K562 (cell line): ENCODE data around the gene PIK3R6. TPM values are rescaled to one million over a fixed set of nuclear protein-coding genes. Genes with fewer than 3 reads are reported as not detected.

Experiments
- ATAC-seq: fragments of 200-7000 bp; cut with Tn5 transposase; 3 replicates; pipeline ENCODE4 v1.9.1; 2020; ENCODE audit warnings: moderate library complexity
- BruUV-seq: library from RNA; stranded (reverse); fragments of 400-500 nt; replicated peaks from 2 replicates; lab custom pipeline; 2021; lab: Mats Ljungman, UMichigan
- CTCF ChIA-PET: fragments of 300-600 bp; formaldehyde crosslinking; extraction: SDS; loops from one replicate; lab custom pipeline; 2021; ENCODE audit warnings: low intra/inter-chr PET ratio; lab: Yijun Ruan, JAX
- POLR2A ChIA-PET: fragments of 300-600, 350-650 bp; sonication (Branson Sonifier 250); formaldehyde crosslinking; extraction: SDS; loops from one replicate; lab custom pipeline; 2021; ENCODE audit warnings: antibody characterized with exemption, inconsistent platforms; lab: Yijun Ruan, JAX
- DNase-seq, 4 experiments: peaks; one replicate each; pipeline versions ENCODE4 v3.0.0 to v3.0.0-alpha.2; 2011 to 2018; ENCODE audit warnings: low spot score in 3 of 4, mixed read lengths in 3 of 4; ENCODE audit errors: extremely low read depth in 1 of 4
- FAIRE-seq: peaks from 2 replicates; lab custom pipeline; 2011; peaks lifted over from hg19 to GRCh38; lab: Jason Lieb, UNC
- H2AFZ ChIP-seq: 2 replicates; pipeline ENCODE4 v1.6.0; 2011; ENCODE audit warnings: low read depth, low read length, control low read depth, inconsistent platforms
- H3K27ac ChIP-seq: fragments of 200-600 bp; 3 replicates; pipeline ENCODE4 v1.8.0; 2011; ENCODE audit warnings: low read depth, mild to moderate bottlenecking, control low read depth, inconsistent platforms, low read length, moderate library complexity, mixed read lengths; ENCODE audit errors: extremely low read depth
- H3K27me3 ChIP-seq, 2 experiments: fragments of 300-600 bp in 1 of 2; 2 replicates in 1 of 2; 3 replicates in 1 of 2; pipeline versions ENCODE4 v1.6.0 to v1.8.0; 2011; ENCODE audit warnings: inconsistent platforms in 2 of 2, low read length in 2 of 2, mild to moderate bottlenecking in 1 of 2, mixed read lengths in 1 of 2, moderate library complexity in 1 of 2; ENCODE audit not compliant: control insufficient read depth in 2 of 2, insufficient read depth in 2 of 2
- H3K36me3 ChIP-seq: fragments of 300-600 bp; 3 replicates; pipeline ENCODE4 v1.8.0; 2011; ENCODE audit warnings: mild to moderate bottlenecking, low read length, inconsistent platforms; ENCODE audit not compliant: control insufficient read depth, insufficient read depth
- H3K4me1 ChIP-seq, 2 experiments: fragments of 200-600 bp in 1 of 2; replicated peaks in 1 of 2; 2 replicates in 1 of 2; 3 replicates in 1 of 2; pipeline versions ENCODE4 v1.5.1 to v1.8.0; 2011; ENCODE audit warnings: inconsistent platforms in 2 of 2, low read length in 2 of 2, mild to moderate bottlenecking in 1 of 2, mixed read lengths in 1 of 2, moderate library complexity in 1 of 2; ENCODE audit not compliant: control insufficient read depth in 2 of 2, insufficient read depth in 2 of 2
- H3K4me2 ChIP-seq: 2 replicates; pipeline ENCODE4 v1.6.1; 2011; ENCODE audit warnings: low read length, control low read depth, inconsistent platforms, mixed read lengths; ENCODE audit not compliant: insufficient read depth
- H3K4me3 ChIP-seq: fragments of 200-600 bp; sonication (generic), shearing (Covaris generic); 2 replicates; pipeline ENCODE4 v1.5.1; 2016; ENCODE audit warnings: control low read depth, inconsistent platforms
- H3K79me2 ChIP-seq: fragments of 200-600 bp; 3 replicates; pipeline ENCODE4 v1.8.0; 2011; ENCODE audit warnings: low read length, inconsistent platforms; ENCODE audit not compliant: control insufficient read depth, insufficient read depth
- H3K9ac ChIP-seq, 2 experiments: 2 replicates each; pipeline versions ENCODE4 v1.6.0 to v1.6.1; 2011; ENCODE audit warnings: low read depth in 2 of 2, low read length in 2 of 2, control low read depth in 1 of 2, inconsistent platforms in 1 of 2, mild to moderate bottlenecking in 1 of 2, mixed read lengths in 1 of 2; ENCODE audit not compliant: insufficient read depth in 1 of 2
- H3K9me1 ChIP-seq: one replicate; pipeline ENCODE4 v1.6.0; 2011; ENCODE audit warnings: inconsistent platforms, mild to moderate bottlenecking, low read length, moderate library complexity; ENCODE audit not compliant: control insufficient read depth, insufficient read depth
- H3K9me3 ChIP-seq: replicated peaks from 2 replicates; pipeline ENCODE4 v1.5.1; 2011; ENCODE audit warnings: low read depth, low read length, inconsistent platforms; ENCODE audit not compliant: control insufficient read depth, insufficient read depth
- H4K20me1 ChIP-seq: replicated peaks from 2 replicates; pipeline ENCODE4 v1.6.1; 2011; ENCODE audit warnings: low read length, inconsistent platforms, mixed read lengths; ENCODE audit not compliant: control insufficient read depth, insufficient read depth
- BCL6 ChIP-seq: fragments of 250-450 bp; sonication (Bioruptor Pico); IDR thresholded peaks from 2 replicates; pipeline ENCODE4 v1.4.0; 2020
- CBX3 ChIP-seq, 2 experiments: IDR thresholded peaks; 1 replicate in 1 of 2; 2 replicates in 1 of 2; pipeline ENCODE4 v1.6.1; 2012; ENCODE audit warnings: inconsistent platforms in 2 of 2, low read length in 2 of 2, borderline replicate concordance in 1 of 2, control low read depth in 1 of 2
- CTCF ChIP-seq, 3 experiments: IDR thresholded peaks in 2 of 3; conservative IDR thresholded peaks in 1 of 3; 2 replicates each; pipeline ENCODE4 v1.5.1; 2011 to 2012; ENCODE audit warnings: low read length in 3 of 3, mild to moderate bottlenecking in 3 of 3, control low read depth in 2 of 3, improper control_type of control experiment in 1 of 3, inconsistent platforms in 1 of 3, low read depth in 1 of 3, mixed read lengths in 1 of 3, moderate library complexity in 1 of 3; ENCODE audit not compliant: insufficient read depth in 2 of 3
- HES1 ChIP-seq: fragments of 450-650 bp; IDR thresholded peaks from 2 replicates; pipeline ENCODE4 v1.6.1; 2016; ENCODE audit warnings: low read depth, mild to moderate bottlenecking, moderate library complexity
- IRF1 ChIP-seq: sonication (generic); formaldehyde crosslinking; IDR thresholded peaks from 2 replicates; pipeline ENCODE4 v1.8.0; 2022; ENCODE audit warnings: missing genetic modification reagents, mild to moderate bottlenecking, borderline replicate concordance
- NR0B1 ChIP-seq: fragments of 450-650 bp; IDR thresholded peaks from one replicate; pipeline ENCODE4 v1.6.1; 2018; ENCODE audit warnings: mild to moderate bottlenecking, moderate library complexity; ENCODE audit not compliant: partially characterized antibody
- TAF15 ChIP-seq: fragments of 200-400 bp; formaldehyde crosslinking; IDR thresholded peaks from 2 replicates; pipeline ENCODE4 v1.6.1; 2017; ENCODE audit warnings: mild to moderate bottlenecking, low read depth, low read length, moderate library complexity
- ZHX1 ChIP-seq: fragments of 150-350 bp; conservative IDR thresholded peaks from 2 replicates; pipeline ENCODE4 v1.6.1; 2014; ENCODE audit warnings: low read length
- WGBS: fragments of 100-300 bp; shearing (Covaris generic); methylation state at CpG from one replicate; pipeline ENCODE4 v1.1.6; 2016; ENCODE audit warnings: low coverage, mixed read lengths; ENCODE audit not compliant: insufficient coverage; ENCODE audit errors: missing lambda C conversion rate; 5-methylcytosine and 5-hydroxymethylcytosine counted together
- in situ Hi-C: fragments of 300-500 bp; cut with MboI; formaldehyde crosslinking; loops from 4 replicates; pipeline ENCODE4 v1.15.0; 2018; ENCODE audit warnings: inconsistent platforms, mixed read lengths
- intact Hi-C: fragments of 100-400 bp; cut with micrococcal nuclease; formaldehyde crosslinking; loops from 2 replicates; pipeline ENCODE4 v1.14.2; 2022
- polyA plus RNA-seq, 8 experiments: library from polyadenylated mRNA; depleted of rRNA in 4 of 8; stranded (reverse) in 5 of 8; unstranded in 3 of 8; fragments of >200 nt; fragmentation: Nextera tagmentation in 2 of 8; fragmentation: Illumina TruSeq in 1 of 8; extraction: Ambion mirVana in 2 of 8; extraction: Trizol in 1 of 8; gene quantifications; 2 replicates each; pipeline versions ENCODE4 v1.2.1 to v1.2.3, GENCODE V29; 2011 to 2014; ENCODE audit warnings: inconsistent platforms in 1 of 8, missing spikeins in 1 of 8
- total RNA-seq, 7 experiments: library from RNA; depleted of rRNA in 6 of 7; stranded (reverse); fragments of >200 nt in 6 of 7; fragmentation: Illumina TruSeq in 2 of 7; extraction: Trizol in 2 of 7; gene quantifications; 2 replicates each; pipeline versions ENCODE4 v1.2.1 to v1.2.3, GENCODE V29; 2011 to 2021; ENCODE audit warnings: low replicate concordance in 1 of 7

Gene PIK3R6
- total and polyA plus RNA-seq, 9 of the 15 experiments (the other 6 are each of a cell fraction or from before 2014, with no cell fraction given) = 0.04 TPM; not detected in 8

GRCh38 chr17:8879410-8879809 lies 11.9 kb upstream of the PIK3R6 start:
- Histone ChIP-seq H3K79me2 (no peaks in the 10 kb centered on the region), H4K20me1 (no peaks in the 10 kb centered on the region), H3K9ac (no peak overlapping the region), H3K4me1 (no peaks in the 10 kb centered on the region; a peak in 2 of 5 replicates), H3K36me3 (no peaks in the 10 kb centered on the region), H3K4me3 (no peak overlapping the region), H3K4me2 (no peak overlapping the region), H3K9me3 (no peaks in the 10 kb centered on the region), H3K27ac (no peak overlapping the region), H2AFZ (no peak overlapping the region), H3K27me3 (peaks cover 0 to 20% of the 10 kb centered on the region in 2 experiments; a peak in 3 of 5 replicates), H3K9me1 (no peaks in the 10 kb centered on the region)
- intact Hi-C loops = no loop called here
- CTCF ChIA-PET = no interaction called here
- no TSS peak for BruUV-seq
- DNase-seq = no peak
- POLR2A ChIA-PET = no interaction called here
- 9% methylated on average over 7 of the region's 7 CpGs for WGBS
- in situ Hi-C loops = no loop called here
- no peak for FAIRE-seq
- no peak for ATAC-seq
- TF ChIP-seq CBX3 (IDR thresholded peaks at IDR 0.05; ENCODE audit: borderline replicate concordance in 1 of 2, low read length in 2 of 2) = no peak
- TF ChIP-seq BCL6 (CRISPR knock-in tag) = no peak
- TF ChIP-seq HES1 = no peak
- TF ChIP-seq ZHX1 = no peak
- TF ChIP-seq NR0B1 = no peak
- TF ChIP-seq TAF15 = no peak
- TF ChIP-seq IRF1 (CRISPR knock-in tag) = no peak
- TF ChIP-seq CTCF (IDR thresholded peaks at IDR 0.05 in 2 of 3, conservative IDR thresholded peaks at IDR 0.05 in 1 of 3; ENCODE audit: insufficient read depth in 2 of 3, low read depth in 1 of 3, low read length in 3 of 3) = no peak
